K562 (cell line): ENCODE data around the gene BAIAP3. TPM values are rescaled to one million over a fixed set of nuclear protein-coding genes. Genes with fewer than 3 reads are reported as not detected.

Experiments used
- BRF1 ChIP-seq: IDR thresholded peaks from 3 replicates; pipeline ENCODE4 v1.6.1; 2011; ENCODE audit warnings: borderline replicate concordance, mild to moderate bottlenecking; ENCODE audit not compliant: insufficient read length; ENCODE audit errors: extremely low read depth
- CBX8 ChIP-seq: fragments of 200-600 bp; sonication (generic); IDR thresholded peaks from 2 replicates; pipeline ENCODE4 v1.6.1; 2012; ENCODE audit warnings: borderline replicate concordance, mixed run types, low read depth, mild to moderate bottlenecking, moderate library complexity, mixed read lengths, low read length, control low read depth, inconsistent platforms; ENCODE audit not compliant: poor library complexity, severe bottlenecking; ENCODE audit errors: extremely low read depth
- CHD1 ChIP-seq: fragments of 200-600 bp; sonication (generic); IDR thresholded peaks from one replicate; pipeline ENCODE4 v1.6.1; 2012; ENCODE audit warnings: mild to moderate bottlenecking, moderate library complexity, low read length, inconsistent platforms
- CTCFL ChIP-seq: IDR thresholded peaks from 2 replicates; pipeline ENCODE4 v1.6.1; 2011; ENCODE audit warnings: borderline replicate concordance, low read depth, mild to moderate bottlenecking, moderate library complexity, low read length; ENCODE audit not compliant: insufficient read depth, poor library complexity, severe bottlenecking
- ELF4 ChIP-seq: fragments of 450-650 bp; formaldehyde crosslinking; IDR thresholded peaks from 2 replicates; pipeline ENCODE4 v1.4.0; 2022; ENCODE audit warnings: missing genetic modification characterization
- MTA3 ChIP-seq: fragments of 450-650 bp; formaldehyde crosslinking; IDR thresholded peaks from 2 replicates; pipeline ENCODE4 v1.6.1; 2017; ENCODE audit warnings: mild to moderate bottlenecking, borderline replicate concordance
- PRDM10 ChIP-seq: fragments of 450-650 bp; IDR thresholded peaks from 2 replicates; pipeline ENCODE4 v1.6.1; 2018; ENCODE audit not compliant: partially characterized antibody
- RBFOX2 ChIP-seq: fragments of 200-400 bp; formaldehyde crosslinking; IDR thresholded peaks from 2 replicates; pipeline ENCODE4 v1.6.1; 2017; ENCODE audit warnings: low read depth, mild to moderate bottlenecking, low read length, moderate library complexity
- USF1 ChIP-seq: sonication (generic); formaldehyde crosslinking; IDR thresholded peaks from 2 replicates; pipeline ENCODE4 v1.9.0; 2022; ENCODE audit warnings: mild to moderate bottlenecking, missing genetic modification reagents
- ZFP30 ChIP-seq: fragments of 250-450 bp; sonication (Bioruptor Pico); IDR thresholded peaks from 2 replicates; pipeline ENCODE4 v1.8.0; 2022; ENCODE audit warnings: moderate library complexity, mild to moderate bottlenecking, inconsistent platforms, borderline replicate concordance
- polyA plus RNA-seq, 8 experiments: library from polyadenylated mRNA; depleted of rRNA in 4 of 8; stranded (reverse) in 5 of 8; unstranded in 3 of 8; fragments of >200 nt; fragmentation: Nextera tagmentation in 2 of 8; fragmentation: Illumina TruSeq in 1 of 8; extraction: Ambion mirVana in 2 of 8; extraction: Trizol in 1 of 8; gene quantifications; 2 replicates each; pipeline versions ENCODE4 v1.2.1 to v1.2.3, GENCODE V29; 2011 to 2014; ENCODE audit warnings: inconsistent platforms in 1 of 8, missing spikeins in 1 of 8
- total RNA-seq, 7 experiments: library from RNA; depleted of rRNA in 6 of 7; stranded (reverse); fragments of >200 nt in 6 of 7; fragmentation: Illumina TruSeq in 2 of 7; extraction: Trizol in 2 of 7; gene quantifications; 2 replicates each; pipeline versions ENCODE4 v1.2.1 to v1.2.3, GENCODE V29; 2011 to 2021; ENCODE audit warnings: low replicate concordance in 1 of 7
- TF ChIP-seq, protein P1 (sequence below): fragments of 250-450 bp; sonication (Bioruptor Pico); IDR thresholded peaks from 2 replicates; pipeline ENCODE4 v1.4.0; 2020; ENCODE audit warnings: mild to moderate bottlenecking, moderate library complexity
- TF ChIP-seq, protein P2 (sequence below): sonication (generic); formaldehyde crosslinking; IDR thresholded peaks from 2 replicates; pipeline ENCODE4 v1.8.0; 2022; ENCODE audit warnings: mild to moderate bottlenecking, missing genetic modification reagents

BAIAP3 gene
- total and polyA plus RNA-seq, 9 of the 15 experiments (the other 6 are each of a cell fraction or from before 2014, with no cell fraction given): 0.03 to 4.5 (median 0.57) TPM; not detected in 1

GRCh38 chr16:1378087-1378803 lies 44.8 kb downstream of the BAIAP3 start (continued):
- TF ChIP-seq, protein P1, sequence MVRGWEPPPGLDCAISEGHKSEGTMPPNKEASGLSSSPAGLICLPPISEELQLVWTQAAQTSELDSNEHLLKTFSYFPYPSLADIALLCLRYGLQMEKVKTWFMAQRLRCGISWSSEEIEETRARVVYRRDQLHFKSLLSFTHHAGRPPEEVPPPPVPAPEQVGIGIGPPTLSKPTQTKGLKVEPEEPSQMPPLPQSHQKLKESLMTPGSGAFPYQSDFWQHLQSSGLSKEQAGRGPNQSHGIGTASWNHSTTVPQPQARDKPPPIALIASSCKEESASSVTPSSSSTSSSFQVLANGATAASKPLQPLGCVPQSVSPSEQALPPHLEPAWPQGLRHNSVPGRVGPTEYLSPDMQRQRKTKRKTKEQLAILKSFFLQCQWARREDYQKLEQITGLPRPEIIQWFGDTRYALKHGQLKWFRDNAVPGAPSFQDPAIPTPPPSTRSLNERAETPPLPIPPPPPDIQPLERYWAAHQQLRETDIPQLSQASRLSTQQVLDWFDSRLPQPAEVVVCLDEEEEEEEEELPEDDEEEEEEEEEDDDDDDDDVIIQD (CRISPR knock-in tag): no peak
- TF ChIP-seq ELF4 (CRISPR knock-in tag) (no peak), CBX8 (no peak), CHD1 (peak; percentile 76), RBFOX2 (0 out of 2 replicates have a peak, but pooled peaks have one; percentile 5), CTCFL (no peak), PRDM10 (no peak), BRF1 (no peak), USF1 (peak; percentile 1; the same call in 1 of the 2 replicates), MTA3 (no peak), ZFP30 (CRISPR knock-in tag) (no peak)
- TF ChIP-seq, protein P2, sequence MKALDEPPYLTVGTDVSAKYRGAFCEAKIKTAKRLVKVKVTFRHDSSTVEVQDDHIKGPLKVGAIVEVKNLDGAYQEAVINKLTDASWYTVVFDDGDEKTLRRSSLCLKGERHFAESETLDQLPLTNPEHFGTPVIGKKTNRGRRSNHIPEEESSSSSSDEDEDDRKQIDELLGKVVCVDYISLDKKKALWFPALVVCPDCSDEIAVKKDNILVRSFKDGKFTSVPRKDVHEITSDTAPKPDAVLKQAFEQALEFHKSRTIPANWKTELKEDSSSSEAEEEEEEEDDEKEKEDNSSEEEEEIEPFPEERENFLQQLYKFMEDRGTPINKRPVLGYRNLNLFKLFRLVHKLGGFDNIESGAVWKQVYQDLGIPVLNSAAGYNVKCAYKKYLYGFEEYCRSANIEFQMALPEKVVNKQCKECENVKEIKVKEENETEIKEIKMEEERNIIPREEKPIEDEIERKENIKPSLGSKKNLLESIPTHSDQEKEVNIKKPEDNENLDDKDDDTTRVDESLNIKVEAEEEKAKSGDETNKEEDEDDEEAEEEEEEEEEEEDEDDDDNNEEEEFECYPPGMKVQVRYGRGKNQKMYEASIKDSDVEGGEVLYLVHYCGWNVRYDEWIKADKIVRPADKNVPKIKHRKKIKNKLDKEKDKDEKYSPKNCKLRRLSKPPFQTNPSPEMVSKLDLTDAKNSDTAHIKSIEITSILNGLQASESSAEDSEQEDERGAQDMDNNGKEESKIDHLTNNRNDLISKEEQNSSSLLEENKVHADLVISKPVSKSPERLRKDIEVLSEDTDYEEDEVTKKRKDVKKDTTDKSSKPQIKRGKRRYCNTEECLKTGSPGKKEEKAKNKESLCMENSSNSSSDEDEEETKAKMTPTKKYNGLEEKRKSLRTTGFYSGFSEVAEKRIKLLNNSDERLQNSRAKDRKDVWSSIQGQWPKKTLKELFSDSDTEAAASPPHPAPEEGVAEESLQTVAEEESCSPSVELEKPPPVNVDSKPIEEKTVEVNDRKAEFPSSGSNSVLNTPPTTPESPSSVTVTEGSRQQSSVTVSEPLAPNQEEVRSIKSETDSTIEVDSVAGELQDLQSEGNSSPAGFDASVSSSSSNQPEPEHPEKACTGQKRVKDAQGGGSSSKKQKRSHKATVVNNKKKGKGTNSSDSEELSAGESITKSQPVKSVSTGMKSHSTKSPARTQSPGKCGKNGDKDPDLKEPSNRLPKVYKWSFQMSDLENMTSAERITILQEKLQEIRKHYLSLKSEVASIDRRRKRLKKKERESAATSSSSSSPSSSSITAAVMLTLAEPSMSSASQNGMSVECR (CRISPR knock-in tag): no peak; the same call in 1 of the 2 replicates
